MCF 10A (cell line): ENCODE data around the gene CALD1. TPM values are rescaled to one million over a fixed set of nuclear protein-coding genes. Genes with fewer than 3 reads are reported as not detected.

Source experiments
- BruUV-seq: library from RNA; stranded (reverse); fragments of 400-500 nt; replicated peaks from 2 replicates; lab custom pipeline; 2021; lab: Mats Ljungman, UMichigan
- CTCF ChIA-PET: fragments of 300-600 bp; sonication (Branson Sonifier 250); formaldehyde crosslinking; extraction: SDS; loops from one replicate; lab custom pipeline; 2021; ENCODE audit warnings: antibody characterized with exemption, inconsistent platforms; lab: Yijun Ruan, JAX
- POLR2A ChIA-PET: fragments of 300-600, 350-650 bp; sonication (Branson Sonifier 250); formaldehyde crosslinking; extraction: SDS; loops from one replicate; lab custom pipeline; 2020; ENCODE audit warnings: antibody characterized with exemption, inconsistent platforms; lab: Yijun Ruan, JAX
- DNase-seq: peaks from one replicate; pipeline ENCODE4 v3.0.0-alpha.2; 2018; ENCODE audit not compliant: unreplicated experiment
- H3K27ac Mint-ChIP-seq: one replicate; pipeline ENCODE4 v1.8.0; 2022; ENCODE audit warnings: mild to moderate bottlenecking, low read depth, mixed read lengths; ENCODE audit not compliant: unreplicated experiment
- H3K27me3 Mint-ChIP-seq: one replicate; pipeline ENCODE4 v1.8.0; 2022; ENCODE audit warnings: mixed read lengths; ENCODE audit not compliant: insufficient read depth, unreplicated experiment
- H3K36me3 Mint-ChIP-seq: one replicate; pipeline ENCODE4 v1.8.0; 2022; ENCODE audit warnings: mild to moderate bottlenecking, moderate library complexity, mixed read lengths; ENCODE audit not compliant: insufficient read depth, unreplicated experiment
- H3K4me1 Mint-ChIP-seq: one replicate; pipeline ENCODE4 v1.8.0; 2022; ENCODE audit warnings: mixed read lengths; ENCODE audit not compliant: insufficient read depth, unreplicated experiment
- H3K4me3 Mint-ChIP-seq: one replicate; pipeline ENCODE4 v1.8.0; 2022; ENCODE audit warnings: mild to moderate bottlenecking, moderate library complexity, mixed read lengths; ENCODE audit not compliant: unreplicated experiment
- H3K9me3 Mint-ChIP-seq: one replicate; pipeline ENCODE4 v1.8.0; 2022; ENCODE audit warnings: mixed read lengths; ENCODE audit not compliant: unreplicated experiment
- CTCF ChIP-seq: fragments of 200-600 bp; IDR thresholded peaks from one replicate; pipeline ENCODE4 v1.8.0; 2022; ENCODE audit warnings: antibody characterized with exemption, mild to moderate bottlenecking; ENCODE audit not compliant: unreplicated experiment
- intact Hi-C: fragments of 100-400 bp; cut with micrococcal nuclease; formaldehyde crosslinking; loops from 2 replicates; pipeline ENCODE4 v1.14.1; 2022
- total RNA-seq: library from RNA; stranded (reverse); gene quantifications from 2 replicates; pipeline ENCODE4 v1.2.3, GENCODE V29; 2022

CALD1 gene
- total RNA-seq, 1 experiment from 2014 or later, result 183 TPM

- Mint-ChIP-seq H3K9me3 (no peaks in the 10 kb centered on the region), H3K27ac (no peak overlapping the region), H3K4me3 (no peak overlapping the region), H3K36me3 (no peaks in the 10 kb centered on the region), H3K27me3 (no peaks in the 10 kb centered on the region), H3K4me1 (peaks cover 7% of the 10 kb centered on the region)
- ChIA-PET POLR2A (interaction anchor here (1.4 kb wide), 1 partner anchor 13 kb away, joined by 4 read pairs; no protein-coding TSS in a partner anchor), CTCF (interaction anchor here (0.6 to 1.0 kb wide), 3 partner anchors 10 to 394 kb away, joined by 3 to 5 read pairs (median 3); no protein-coding TSS in a partner anchor)
- BruUV-seq, result no TSS peak
- no peak for DNase-seq
- intact Hi-C loops, result no loop called here
- TF ChIP-seq CTCF, result no peak
These were observed 13.5 kb downstream of the CALD1 start for GRCh38 chr7:134792968-134793367.

GRCh38 chr7:134795231-134795630, 15.8 kb downstream of the CALD1 start:
- intact Hi-C loops, result no loop called here
- Mint-ChIP-seq H3K4me1 (peaks cover 25% of the 10 kb centered on the region), H3K4me3 (no peak overlapping the region), H3K27ac (no peak overlapping the region), H3K9me3 (no peaks in the 10 kb centered on the region), H3K36me3 (no peaks in the 10 kb centered on the region), H3K27me3 (no peaks in the 10 kb centered on the region)
- DNase-seq, result no peak
- POLR2A ChIA-PET, result no interaction called here
- CTCF ChIA-PET, result interaction anchor here (0.7 kb wide), 1 partner anchor 100 kb away, joined by 4 read pairs; no protein-coding TSS in a partner anchor
- TF ChIP-seq CTCF, result no peak
- no TSS peak for BruUV-seq

DNA sequence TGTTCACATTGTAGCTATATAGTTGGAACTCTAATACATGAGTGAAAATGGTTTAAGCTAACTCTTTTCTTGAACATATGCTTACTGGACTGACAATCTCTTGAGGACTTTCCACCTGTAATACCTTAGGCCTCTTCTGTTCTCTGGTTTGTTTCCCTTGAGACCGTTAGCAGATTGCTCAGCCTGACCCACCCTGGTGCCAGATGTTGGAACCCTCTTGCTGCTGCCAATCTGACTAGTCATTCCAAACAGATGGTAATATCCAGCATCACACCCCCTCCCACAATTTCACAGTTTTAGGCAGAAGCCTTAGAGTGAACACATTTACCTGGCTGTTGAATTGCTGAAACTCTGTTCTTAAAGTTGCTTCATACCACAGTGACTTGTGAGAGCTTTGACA, 18.7 kb downstream of the CALD1 start:
- H3K36me3 Mint-ChIP-seq, result no peaks in the 10 kb centered on the region
- intact Hi-C loops, result no loop called here
- ChIA-PET CTCF (no interaction called here), POLR2A (interaction anchor here (0.6 to 1.2 kb wide), 2 partner anchors 10 to 164 kb away, joined by 3 read pairs; no protein-coding TSS in a partner anchor)
- H3K4me3 Mint-ChIP-seq, result no peak overlapping the region
- no TSS peak for BruUV-seq
- peaks cover 22% of the 10 kb centered on the region for H3K4me1 Mint-ChIP-seq
- no peaks in the 10 kb centered on the region for H3K27me3 Mint-ChIP-seq
- no peak for DNase-seq
- TF ChIP-seq CTCF, result no peak
- H3K9me3 Mint-ChIP-seq, result no peaks in the 10 kb centered on the region
- peak overlapping the region; percentile 39 for H3K27ac Mint-ChIP-seq

DNA sequence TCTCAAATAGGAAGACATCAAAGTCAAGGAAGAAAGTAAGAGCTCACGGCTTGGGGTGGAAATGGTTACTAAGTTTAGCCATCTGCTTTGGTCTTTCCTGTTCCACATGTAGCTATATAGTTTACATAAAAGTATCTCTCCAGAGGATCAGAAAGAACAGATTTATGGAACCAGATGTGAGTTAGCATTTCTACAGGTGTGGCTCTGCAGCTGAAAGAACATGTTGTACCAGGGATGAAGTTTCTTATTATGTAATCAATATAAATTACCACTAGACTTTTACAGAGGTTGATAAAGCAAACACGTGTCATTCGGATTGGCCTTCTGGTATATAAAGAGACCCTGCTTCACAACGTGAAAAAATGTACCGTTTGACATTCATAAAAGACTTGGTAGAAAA, 19.9 kb downstream of the CALD1 start:
- Mint-ChIP-seq H3K27me3 (no peaks in the 10 kb centered on the region), H3K27ac (peak overlapping the region; percentile 39), H3K36me3 (no peaks in the 10 kb centered on the region), H3K4me1 (peaks cover 24% of the 10 kb centered on the region), H3K9me3 (no peaks in the 10 kb centered on the region), H3K4me3 (no peak overlapping the region)
- ChIA-PET POLR2A (interaction anchor here (0.7 to 1.4 kb wide), 4 partner anchors 11 to 20 kb away, joined by 3 read pairs; partner anchors contain the start of gene CALD1), CTCF (interaction anchor here (1.1 kb wide), 1 partner anchor 16 kb away, joined by 4 read pairs; no protein-coding TSS in a partner anchor)
- intact Hi-C loops, result no loop called here
- TF ChIP-seq CTCF, result no peak
- no peak for DNase-seq
- BruUV-seq, result no TSS peak
